ENCODE measurements around the gene COG7.

- TF ChIP-seq POLR2AphosphoS5 (IDR thresholded peaks at IDR 0.05), result peak; percentile 11
- TF ChIP-seq POLR2A (IDR thresholded peaks at IDR 0.05), result no peak
- no peak for TF ChIP-seq EP300 (IDR thresholded peaks at IDR 0.05)
These were observed 33.0 kb downstream of the COG7 start for GRCh38 chr16:23420011-23420410.
